AG20443 (cell line): ENCODE measurements around the gene RESF1.

Experiments used
- DNase-seq: peaks from one replicate; pipeline ENCODE4 v3.0.0; 2012; ENCODE audit warnings: low spot score, mixed read lengths

The RESF1 gene

GRCh38 chr12:32005496-32006125 lies 46.4 kb downstream of the RESF1 start:
- no peak for DNase-seq
